Vagina (tissue), 2 donors: ENCODE results near the gene NR2F1-AS1.

Experiments used
- POLR2AphosphoS5 ChIP-seq, 2 donors: sonication (generic); formaldehyde crosslinking; IDR thresholded peaks; one replicate each; pipeline ENCODE4 v1.9.0; 2017; ENCODE audit warnings: antibody characterized with exemption in 2 of 2, mild to moderate bottlenecking in 2 of 2, low read depth in 1 of 2; ENCODE audit not compliant: insufficient read depth in 1 of 2
- TF ChIP-seq, protein P1 (sequence below), 3 experiments: fragments of 450-650 bp in 2 of 3; fragments of 200-600 bp in 1 of 3; sonication (generic) in 1 of 3; IDR thresholded peaks; one replicate each; pipeline ENCODE4 v1.5.1; 2017 to 2019; ENCODE audit warnings: antibody characterized with exemption in 3 of 3, mild to moderate bottlenecking in 2 of 3, moderate library complexity in 2 of 3

DNA sequence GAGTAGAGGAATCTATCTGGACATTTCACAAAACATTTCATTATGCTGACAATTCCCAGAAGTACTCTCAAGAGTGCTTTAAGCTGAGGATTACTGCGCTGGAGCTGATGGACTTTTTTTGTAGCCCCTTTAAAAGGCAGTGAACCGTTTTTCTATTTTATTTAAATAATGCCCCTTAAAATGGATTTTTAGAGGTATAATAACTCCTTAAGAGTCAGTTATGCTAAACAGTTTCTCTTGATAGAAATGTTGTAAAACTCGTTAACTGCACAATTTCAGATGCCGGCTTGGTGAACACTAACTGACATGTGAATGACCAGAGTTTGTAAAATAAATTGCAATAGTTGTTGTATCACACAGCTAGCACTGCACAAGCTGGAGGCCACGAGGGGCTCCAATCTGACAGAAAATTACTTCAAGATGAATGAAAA is 174.0 kb downstream of the NR2F1-AS1 start:
- TF ChIP-seq, protein P1, sequence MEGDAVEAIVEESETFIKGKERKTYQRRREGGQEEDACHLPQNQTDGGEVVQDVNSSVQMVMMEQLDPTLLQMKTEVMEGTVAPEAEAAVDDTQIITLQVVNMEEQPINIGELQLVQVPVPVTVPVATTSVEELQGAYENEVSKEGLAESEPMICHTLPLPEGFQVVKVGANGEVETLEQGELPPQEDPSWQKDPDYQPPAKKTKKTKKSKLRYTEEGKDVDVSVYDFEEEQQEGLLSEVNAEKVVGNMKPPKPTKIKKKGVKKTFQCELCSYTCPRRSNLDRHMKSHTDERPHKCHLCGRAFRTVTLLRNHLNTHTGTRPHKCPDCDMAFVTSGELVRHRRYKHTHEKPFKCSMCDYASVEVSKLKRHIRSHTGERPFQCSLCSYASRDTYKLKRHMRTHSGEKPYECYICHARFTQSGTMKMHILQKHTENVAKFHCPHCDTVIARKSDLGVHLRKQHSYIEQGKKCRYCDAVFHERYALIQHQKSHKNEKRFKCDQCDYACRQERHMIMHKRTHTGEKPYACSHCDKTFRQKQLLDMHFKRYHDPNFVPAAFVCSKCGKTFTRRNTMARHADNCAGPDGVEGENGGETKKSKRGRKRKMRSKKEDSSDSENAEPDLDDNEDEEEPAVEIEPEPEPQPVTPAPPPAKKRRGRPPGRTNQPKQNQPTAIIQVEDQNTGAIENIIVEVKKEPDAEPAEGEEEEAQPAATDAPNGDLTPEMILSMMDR (IDR thresholded peaks at IDR 0.05) = no peak
- TF ChIP-seq POLR2AphosphoS5 (IDR thresholded peaks at IDR 0.05; ENCODE audit: insufficient read depth in 1 of 2, low read depth in 1 of 2) = no peak
